GM19035 (cell line): ENCODE measurements around the gene PML.
"Not testable (repeated sequence)": the region's sequence is repeated elsewhere in the genome, so short reads cannot be mapped to it uniquely, and the experiment has no call there.

Experiments
- ATAC-seq: cut with Tn5 transposase; IDR thresholded peaks from one replicate; pipeline ENCODE4 v1.9.1; 2021; ENCODE audit not compliant: unreplicated experiment

PML gene

DNA sequence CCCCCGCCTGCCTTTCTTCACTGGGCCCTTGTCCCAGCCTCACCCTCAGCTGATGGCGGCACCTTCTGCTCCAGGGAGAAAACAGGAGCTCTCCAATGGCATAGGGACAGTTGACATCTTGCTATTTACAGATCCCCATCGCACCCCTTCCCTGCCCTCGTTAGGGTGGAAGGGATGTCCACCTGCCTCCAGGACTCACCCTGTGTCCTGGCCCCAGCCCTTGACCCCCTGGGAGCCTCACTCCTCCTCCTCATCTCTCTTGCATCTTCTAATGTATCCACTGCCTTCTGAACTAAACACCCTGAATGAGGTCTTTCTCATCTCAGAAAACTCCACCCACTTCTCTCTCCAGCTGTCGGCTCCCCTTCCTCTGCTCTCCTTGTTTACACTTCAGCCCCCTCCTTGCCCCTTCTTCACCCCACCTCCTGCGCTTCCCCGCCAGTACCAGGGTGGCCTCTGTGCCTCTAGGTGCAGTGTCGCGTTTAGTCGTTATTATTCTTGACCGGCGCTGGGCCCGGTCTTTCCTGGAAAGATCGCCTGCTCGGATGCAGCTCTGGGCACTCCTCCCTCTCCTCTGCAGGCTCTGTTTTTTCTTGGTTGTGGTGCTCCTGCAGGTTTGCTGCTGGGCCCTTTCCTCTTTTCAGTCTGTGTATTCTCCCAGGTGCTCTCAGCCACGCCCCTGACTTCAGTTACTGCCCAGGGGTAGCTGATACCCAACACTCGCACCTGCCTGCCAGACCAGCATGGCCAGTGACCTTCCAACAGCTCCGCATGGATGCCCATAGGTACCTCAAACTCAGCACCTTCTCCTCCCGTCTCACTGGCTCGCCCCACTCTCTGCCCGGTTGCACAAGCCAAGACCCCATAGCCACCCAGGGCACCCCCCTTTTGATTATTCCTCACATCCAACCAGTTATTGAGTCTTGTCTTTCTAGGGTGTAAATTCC, 42.9 kb downstream of the PML start:
- no peak for ATAC-seq

DNA sequence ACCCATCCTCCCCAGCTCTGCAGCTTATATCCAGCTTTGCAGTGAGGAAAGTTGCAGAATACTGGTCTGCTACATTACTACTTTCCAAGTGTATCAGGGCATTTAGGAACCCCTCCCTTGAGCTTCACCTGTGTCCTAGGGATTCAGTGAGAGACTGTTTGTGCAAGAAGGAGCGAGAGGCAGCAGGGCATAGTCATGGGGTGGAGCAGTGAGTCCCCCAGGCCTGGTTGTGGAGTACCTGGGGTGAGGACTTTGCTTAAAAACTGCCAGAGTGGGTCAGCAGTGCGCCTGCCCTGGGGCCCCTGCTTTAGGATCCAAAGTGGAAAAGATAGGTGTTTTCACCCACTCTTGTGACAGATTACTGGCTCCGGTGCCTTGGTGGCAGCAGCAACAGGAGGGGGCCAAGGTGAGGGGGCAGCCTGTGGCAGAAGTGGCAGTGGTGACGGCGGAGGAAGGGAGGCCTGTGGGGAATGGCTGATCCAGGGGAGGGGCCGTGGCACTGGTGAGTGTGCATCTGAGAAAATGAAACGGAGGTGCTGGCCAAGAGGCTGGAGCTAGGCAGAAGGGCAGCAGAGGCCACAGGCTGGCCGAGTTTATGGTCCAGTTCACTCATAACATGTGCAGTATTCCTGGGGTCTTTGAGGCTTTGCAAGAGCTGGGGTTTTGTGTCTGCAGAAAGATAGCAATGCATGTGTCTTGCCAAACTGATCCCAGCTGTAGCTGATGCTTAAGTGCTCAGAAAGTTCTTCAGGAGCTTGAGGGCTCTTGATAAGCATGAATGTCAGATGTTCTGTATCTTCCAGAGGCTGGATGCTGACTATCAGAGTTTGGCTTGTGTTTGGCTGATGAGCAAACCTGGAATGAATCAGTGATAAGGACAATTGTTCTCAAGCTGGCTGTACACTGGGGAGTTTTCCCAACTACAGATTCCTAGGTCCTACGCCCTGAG, 44.5 kb downstream of the PML start:
- ATAC-seq, result no peak

DNA sequence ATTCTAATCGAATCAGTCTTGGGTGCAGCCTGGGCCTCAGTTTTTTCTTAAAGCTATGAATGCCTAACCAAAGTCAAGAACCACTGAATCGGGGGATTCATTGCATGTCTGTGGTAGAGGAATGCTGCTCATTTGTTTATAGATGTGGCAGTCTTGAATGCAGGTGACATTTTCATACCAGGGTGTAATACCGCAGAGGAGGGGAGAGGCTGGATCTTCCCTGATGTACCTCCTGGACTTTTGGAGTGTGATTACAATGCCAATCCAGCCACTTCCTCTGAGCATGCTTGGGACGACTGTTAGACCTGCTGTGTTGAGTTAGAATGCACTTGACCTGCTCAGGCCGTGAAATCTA, 45.1 kb downstream of the PML start:
- no peak for ATAC-seq

DNA sequence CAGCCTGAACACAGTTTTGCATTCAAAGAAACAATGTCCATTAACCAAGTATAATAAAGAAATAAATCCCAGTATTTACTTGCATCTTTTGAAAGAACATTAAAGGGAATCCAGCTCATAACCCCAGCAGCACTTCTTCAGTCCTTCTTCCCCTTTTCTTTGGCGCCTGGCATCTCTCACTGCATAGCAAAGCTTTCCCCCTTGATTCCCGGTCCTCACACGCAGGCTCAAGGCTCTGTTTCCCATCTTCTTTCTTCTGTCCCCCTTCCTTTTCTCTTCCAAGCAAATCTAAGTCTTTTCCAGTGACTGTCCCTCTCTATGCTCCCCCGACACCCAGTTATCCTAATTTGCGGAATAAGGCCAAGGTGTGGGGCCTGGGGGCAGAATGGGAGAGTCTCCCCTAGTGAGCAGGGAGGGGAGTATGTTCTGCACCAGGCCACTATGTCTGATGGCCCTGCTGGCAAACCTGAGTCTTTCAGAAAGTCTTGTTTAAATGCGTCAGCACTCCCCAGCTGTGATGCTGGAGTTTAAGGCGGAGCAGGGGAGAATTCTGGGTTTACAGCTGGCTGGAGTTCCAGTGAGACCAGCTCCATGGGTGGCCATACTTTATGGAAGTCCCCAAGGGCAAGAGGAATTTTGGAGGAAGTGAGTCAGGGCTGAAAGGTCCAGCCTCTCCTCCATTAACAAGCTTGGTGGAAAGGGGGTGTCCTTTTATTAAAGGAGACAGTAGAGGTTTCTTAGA, 45.8 kb downstream of the PML start:
- no peak for ATAC-seq

DNA sequence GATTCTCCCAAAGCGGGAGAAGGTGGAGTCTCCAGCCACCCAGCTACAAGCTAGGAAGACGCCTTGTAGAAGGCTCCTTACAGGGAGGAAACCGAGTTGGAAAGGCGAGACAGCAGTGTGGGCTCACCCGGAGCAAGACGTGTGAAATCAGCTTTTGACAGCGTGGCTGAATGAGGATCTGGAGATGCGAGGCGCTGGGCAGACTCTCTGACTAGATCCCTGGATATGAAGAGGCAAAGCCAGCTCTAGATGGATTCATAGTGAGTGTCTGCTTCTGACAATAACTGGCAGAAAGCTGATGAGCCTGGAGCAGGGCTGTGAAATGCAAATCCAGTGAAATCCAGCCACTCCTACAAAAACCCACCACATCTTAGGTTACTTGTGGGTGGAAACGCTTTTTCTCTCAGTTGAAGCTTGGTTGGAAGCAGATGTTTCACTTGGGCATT, 46.8 kb downstream of the PML start:
- ATAC-seq, result no peak

DNA sequence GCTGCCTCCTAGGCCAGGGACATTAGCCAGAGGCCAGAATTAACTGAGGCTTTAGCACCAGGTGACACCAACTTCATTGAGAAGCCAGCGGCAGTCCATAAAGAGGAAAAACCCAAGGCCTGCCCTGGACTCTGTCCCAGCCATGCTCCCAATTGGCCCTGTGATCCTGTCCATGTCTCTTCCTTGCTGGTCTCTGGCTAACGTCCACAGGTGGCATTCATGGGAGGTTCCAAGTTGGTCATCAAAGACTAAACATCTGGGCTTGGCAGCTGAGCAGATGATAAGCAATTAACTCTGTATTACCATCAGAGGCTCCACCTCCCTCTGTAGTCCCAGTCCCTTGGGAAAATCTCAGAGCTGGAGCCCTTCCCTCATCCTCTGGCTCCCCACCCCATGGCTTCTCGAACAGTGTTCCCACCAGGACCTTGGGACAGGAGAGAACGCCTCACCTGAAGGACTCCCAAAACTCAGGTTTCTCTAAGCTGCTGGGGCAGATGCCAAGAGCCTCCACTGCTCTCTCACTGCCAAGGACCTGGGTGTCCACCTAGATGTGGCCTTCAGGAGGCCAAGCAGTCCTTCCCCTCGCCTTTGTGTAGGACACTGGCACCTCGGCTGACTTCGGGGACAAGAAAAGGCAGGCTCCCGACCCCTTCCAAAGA, 47.4 kb downstream of the PML start:
- ATAC-seq, result no peak

DNA sequence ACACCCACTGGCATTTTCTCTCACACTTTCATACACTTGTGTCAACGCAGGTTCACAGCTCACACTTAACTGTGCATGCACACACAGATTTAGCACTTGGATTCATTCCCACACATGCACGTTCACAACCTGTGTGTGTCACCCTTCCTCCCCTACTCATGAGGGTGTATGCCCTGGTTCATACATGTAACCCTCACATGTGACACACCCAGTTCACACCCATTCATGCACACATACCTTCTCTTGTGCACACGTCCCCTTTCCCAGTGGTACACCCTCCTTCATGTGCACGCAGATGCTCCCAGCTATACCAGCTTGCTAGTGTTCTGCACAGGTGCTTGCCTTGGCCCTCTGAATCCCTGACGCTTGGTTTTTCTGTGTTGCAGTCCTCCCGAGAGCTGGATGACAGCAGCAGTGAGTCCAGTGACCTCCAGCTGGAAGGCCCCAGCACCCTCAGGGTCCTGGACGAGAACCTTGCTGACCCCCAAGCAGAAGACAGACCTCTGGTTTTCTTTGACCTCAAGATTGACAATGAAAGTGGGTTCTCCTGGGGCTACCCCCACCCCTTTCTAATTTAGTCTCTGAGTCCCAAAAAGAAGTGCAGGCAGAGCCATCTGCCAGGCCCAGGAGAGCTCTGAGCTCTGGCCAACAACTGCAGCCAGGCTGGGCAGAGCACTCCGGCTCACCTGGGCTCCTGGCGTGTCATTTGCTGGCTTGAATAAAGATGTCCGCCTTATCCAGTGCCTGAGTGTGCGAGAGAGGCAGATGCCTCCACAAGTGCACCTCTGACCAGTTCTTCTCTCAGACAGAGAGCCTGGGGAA, 48.3 kb downstream of the PML start:
- ATAC-seq, result no peak

DNA sequence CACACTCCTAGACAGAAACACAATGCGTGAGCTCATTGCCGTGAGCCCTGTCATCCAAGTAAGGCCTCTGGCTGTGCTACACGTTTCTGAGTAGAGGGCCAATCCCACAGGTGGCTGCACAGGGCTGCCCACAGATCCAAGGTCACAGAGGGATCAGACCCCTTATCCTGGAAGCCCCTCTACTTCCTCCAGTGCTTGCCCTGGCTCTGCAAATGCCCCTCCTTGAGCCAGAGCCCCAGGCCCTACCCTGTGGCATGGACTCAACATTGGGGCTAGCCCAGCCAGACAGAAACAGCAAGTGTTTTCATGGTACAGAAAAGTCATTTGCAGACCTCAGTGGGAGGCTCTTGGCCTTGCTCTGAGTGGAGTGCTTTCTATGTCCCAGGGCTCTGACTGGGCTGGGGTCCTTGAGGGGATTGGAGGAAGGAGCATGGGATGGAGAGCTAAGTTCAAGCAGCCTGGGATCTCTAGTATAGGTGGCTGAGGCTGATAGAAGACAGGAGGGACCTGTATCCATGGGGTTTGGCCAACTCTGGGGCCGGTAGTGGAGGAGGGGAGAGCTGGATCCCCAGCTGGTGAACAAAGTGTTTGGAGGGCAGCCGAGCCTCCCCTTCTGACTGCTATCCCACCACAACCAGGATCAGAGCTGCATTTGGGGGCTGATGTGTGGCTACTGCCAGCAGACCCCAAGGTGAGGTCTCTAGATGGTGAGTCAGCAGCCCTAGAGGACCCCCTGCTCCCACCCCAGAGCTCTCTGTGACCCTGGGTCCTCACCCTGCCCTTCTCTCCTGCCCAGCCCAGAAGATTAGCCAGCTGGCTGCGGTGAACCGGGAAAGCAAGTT, 49.1 kb downstream of the PML start:
- ATAC-seq, result no peak

DNA sequence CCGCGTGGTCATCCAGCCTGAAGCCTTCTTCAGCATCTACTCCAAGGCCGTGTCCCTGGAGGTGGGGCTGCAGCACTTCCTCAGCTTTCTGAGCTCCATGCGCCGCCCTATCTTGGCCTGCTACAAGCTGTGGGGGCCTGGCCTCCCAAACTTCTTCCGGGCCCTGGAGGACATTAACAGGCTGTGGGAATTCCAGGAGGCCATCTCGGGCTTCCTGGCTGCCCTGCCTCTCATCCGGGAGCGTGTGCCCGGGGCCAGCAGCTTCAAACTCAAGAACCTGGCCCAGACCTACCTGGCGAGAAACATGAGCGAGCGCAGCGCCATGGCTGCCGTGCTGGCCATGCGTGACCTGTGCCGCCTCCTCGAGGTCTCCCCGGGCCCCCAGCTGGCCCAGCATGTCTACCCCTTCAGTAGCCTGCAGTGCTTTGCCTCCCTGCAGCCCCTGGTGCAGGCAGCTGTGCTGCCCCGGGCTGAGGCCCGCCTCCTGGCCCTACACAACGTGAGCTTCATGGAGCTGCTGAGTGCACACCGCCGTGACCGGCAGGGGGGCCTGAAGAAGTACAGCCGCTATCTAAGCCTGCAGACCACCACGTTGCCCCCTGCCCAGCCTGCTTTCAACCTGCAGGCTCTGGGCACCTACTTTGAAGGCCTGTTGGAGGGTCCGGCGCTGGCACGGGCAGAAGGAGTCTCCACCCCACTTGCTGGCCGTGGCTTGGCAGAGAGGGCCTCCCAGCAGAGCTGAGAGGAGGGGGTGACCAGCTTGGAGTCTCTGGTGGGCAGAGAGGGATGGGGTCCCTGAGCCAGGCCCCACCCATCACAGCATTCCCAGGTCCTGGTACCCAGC, 50.0 kb downstream of the PML start:
- ATAC-seq, result no peak

DNA sequence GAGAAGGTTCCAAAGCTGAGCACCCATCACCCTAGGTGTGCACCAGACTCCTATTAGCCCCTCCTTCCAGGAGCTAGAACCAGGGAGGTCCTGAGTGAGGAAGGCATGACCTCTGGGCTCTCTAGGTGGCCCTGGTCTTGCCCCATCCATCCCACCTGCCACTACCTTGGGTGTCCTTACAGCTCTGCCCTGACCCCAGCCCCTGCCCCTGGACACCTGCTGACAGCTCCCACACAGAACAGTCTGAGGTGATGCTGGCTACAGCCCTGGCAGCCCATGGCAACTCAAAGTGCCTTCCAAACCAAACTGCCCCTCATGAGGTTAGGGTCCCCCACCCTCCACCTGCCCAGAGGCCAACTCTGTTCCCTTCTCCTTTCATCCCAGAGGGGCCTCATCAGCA, 50.7 kb downstream of the PML start:
- ATAC-seq, result no peak

DNA sequence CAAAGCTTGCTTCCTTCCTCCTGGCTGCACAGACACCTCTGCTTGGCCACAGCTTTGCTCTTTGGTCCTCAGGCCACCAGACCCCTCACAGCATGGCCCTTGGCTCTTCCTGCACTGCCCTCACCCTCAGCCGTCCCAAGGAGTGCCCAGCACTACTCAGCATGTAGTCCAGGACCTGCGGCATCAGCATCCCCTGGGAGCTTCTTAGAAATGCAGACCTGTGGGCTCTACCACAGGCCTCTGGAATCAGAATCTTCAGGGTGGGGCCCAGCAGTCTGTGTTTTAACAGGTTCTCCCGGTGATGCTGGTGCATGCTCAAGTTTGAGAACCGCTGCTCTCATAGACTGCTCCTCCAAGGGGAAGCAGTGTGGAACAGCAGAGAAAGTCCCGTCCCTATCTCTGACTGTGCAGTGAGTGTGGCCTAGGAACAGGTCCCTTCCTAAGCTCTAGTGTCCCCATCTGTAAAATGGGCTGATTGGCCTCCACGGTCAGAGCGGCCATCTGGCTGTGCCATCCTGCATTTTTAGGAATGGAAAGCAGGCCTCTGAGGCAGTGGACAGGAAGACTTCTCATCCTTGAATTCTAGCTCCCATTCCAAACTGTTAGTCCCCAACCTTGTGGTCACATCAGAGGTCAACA, 51.2 kb downstream of the PML start:
- no peak for ATAC-seq

DNA sequence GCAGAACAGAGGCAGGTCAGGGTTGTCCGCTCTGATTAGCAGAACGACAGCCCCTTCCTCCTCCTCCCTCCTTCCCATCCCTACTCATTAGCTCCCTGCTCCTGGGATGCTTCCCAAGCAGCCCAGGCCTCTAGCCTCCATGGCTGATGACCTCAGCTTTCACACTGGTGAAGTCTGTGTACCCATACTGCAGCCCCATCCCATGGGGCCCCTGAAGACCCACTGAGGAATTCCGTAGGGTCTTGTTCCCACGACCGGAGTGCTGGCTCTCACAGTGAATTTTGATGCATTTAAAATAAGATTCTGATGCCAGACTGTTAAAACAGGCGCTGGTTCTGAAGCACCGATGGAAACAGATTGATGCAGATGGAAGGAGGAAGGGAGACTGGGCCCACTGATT, 51.8 kb downstream of the PML start:
- no peak for ATAC-seq

DNA sequence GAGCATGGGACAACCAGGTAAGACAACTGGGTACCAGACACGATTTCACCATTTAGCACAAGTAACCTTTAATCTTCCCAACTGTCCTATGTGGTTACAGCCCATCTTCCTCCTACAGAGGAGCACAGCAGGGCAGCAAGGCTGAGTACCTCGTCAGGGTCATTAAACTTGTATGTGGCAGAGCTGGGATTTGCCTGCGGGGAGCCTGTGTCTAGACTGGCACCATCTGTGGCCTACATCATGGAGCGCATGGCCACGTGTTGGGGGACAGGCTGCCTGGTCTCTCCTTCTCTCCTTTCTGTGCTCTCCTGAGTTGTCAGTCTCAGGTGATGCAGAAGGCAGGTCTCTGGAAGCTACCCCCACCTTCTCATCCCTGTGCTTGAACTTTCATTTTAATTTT, 55.6 kb downstream of the PML start:
- no peak for ATAC-seq

DNA sequence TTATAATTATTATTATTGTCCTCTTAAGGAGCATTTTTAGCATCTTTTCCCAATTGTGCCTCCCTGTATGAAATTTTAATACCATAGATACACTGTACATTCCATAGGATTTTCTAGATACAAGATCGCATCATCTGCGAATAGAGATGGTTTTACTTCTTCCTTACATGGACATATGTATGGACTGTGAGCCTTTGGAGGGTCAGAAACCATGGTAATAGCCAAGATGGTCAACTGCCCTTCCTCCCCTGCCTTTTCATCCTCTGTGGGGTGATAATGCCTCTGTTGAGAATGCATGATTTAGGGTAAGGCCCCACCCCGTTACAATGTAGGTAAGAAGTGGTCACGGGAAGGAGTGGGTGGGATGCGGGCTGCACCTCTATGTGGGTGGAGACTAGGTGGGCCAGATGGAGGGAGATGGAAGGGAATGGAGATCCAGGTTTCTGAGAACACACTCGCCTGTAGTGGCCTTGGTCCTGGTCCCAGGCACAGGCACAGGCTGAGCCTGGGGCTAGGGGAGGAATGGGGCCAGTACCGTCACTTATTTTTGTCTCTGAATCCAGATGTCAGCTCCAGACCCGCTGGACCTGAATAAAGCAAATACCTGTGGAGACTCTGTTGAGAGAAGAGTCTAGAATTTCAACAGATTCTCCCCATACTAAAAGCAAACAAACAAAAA, 56.2 kb downstream of the PML start:
- no peak for ATAC-seq

DNA sequence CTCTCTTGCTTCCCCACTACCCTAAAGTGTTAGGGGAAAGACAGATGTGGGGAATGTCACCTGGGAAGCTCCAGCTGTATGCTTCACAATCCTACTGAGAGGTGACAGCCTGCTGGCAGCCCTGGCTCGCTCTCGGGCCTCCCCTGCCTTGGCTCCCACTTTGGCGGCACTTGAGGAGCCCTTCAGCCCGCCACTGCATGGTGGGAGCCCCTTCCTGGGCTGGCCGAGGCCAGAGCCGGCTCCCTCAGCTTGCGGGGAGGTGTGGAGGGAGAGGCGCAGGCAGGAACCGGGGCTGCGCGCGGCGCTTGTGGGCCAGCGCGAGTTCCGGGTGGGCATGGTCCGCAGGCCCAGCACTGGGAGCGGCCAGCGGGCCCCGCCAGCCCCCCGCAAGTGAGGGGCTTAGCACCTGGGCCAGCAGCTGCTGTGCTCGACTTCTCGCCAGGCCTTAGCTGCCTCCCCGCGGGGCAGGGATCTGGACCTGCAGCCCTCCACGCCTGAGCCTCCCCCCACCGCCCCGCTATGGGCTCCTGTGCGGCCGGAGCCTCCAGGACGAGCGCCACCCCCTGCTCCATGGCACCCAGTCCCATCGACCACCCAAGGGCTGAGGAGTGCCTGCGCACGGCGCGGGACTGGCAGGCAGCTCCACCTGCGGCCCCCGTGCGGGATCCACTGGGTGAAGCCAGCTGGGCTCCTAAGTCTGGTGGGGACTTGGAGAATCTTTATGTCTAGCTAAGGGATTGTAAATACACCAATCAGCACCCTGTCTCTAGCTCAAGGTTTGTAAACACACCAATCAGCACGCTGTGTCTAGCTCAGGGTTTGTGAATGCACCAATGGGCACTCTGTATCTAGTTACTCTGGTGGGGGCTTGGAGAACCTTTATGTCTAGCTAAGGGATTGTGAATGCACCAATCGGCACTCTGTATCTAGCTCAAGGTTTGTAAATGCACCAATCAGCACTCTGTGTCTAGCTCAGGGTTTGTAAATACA, 58.0 kb downstream of the PML start:
- ATAC-seq, result not testable (repeated sequence)

DNA sequence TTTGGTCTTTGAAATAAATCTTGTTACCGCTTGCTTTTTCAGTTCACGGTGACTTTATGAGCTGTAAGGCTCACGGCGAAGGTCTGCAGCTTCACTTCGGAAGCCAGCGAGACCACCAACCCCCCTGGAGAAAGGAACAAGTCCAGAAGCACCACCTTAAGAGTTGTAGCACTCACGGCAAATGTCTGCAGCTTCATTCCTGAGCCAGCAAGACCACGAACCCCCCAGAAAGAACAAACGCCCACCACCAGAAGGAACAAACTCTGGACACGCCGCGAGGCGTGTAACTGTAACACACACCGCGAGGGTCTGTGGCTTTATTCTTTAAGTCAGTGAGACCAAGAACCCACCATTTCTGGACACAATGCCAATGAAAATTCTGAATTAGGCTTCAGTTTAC, 59.0 kb downstream of the PML start:
- ATAC-seq, result no peak
